Activated T-helper 1 cell treated with anti-CD3 and anti-CD28 coated beads, Interleukin-12 subunit alpha, Interleukin-12 subunit beta, Interleukin-2, Interleukin-4 antibody, amounts not matched to agents 30 ng/mL and 10 ng/mL and 1 ng/mL, durations not matched to agents 14 hours and 24 hours and 36 hours (primary cell): ENCODE results near the gene MRPL46. TPM values are rescaled to one million over a fixed set of nuclear protein-coding genes. Genes with fewer than 3 reads are reported as not detected.
"Not testable (repeated sequence)": the region's sequence is repeated elsewhere in the genome, so short reads cannot be mapped to it uniquely, and the experiment has no call there.

Source experiments
- DNase-seq: peaks from one replicate; pipeline ENCODE4 v3.0.0; 2021; ENCODE audit warnings: low spot score
- H3K27ac Mint-ChIP-seq: one replicate; pipeline ENCODE4 v1.8.0; 2021; ENCODE audit warnings: mild to moderate bottlenecking, mixed read lengths
- H3K27me3 Mint-ChIP-seq: one replicate; pipeline ENCODE4 v1.8.0; 2022; ENCODE audit warnings: mild to moderate bottlenecking, moderate library complexity, mixed read lengths; ENCODE audit not compliant: insufficient read depth
- H3K36me3 Mint-ChIP-seq: one replicate; pipeline ENCODE4 v1.8.0; 2021; ENCODE audit warnings: low read depth, mixed read lengths
- H3K4me1 Mint-ChIP-seq: one replicate; pipeline ENCODE4 v1.8.0; 2021; ENCODE audit warnings: low read depth, mixed read lengths
- H3K4me3 Mint-ChIP-seq: one replicate; pipeline ENCODE4 v1.8.0; 2021; ENCODE audit warnings: mild to moderate bottlenecking, moderate library complexity, mixed read lengths
- H3K9me3 Mint-ChIP-seq: one replicate; pipeline ENCODE4 v1.8.0; 2021; ENCODE audit warnings: mixed read lengths
- intact Hi-C: fragments of 100-400 bp; cut with micrococcal nuclease; formaldehyde crosslinking; loops from one replicate; pipeline ENCODE4 v1.15.1; 2024
- total RNA-seq: library from RNA; stranded (reverse); gene quantifications from 2 replicates; pipeline ENCODE4 v1.2.3, GENCODE V29; 2022

The MRPL46 gene
- total RNA-seq, 1 donor from 2014 or later, result 47.5 TPM

GRCh38 chr15:88450125-88450798 lies 16.9 kb downstream of the MRPL46 start:
- Mint-ChIP-seq H3K4me1 (peaks cover 5% of the 10 kb centered on the region), H3K4me3 (no peak overlapping the region), H3K27ac (no peak overlapping the region), H3K36me3 (no peaks in the 10 kb centered on the region), H3K9me3 (no peaks in the 10 kb centered on the region), H3K27me3 (no peaks in the 10 kb centered on the region)
- peak; percentile 52 for DNase-seq
- intact Hi-C loops, result loop anchor here (1.0 to 10.0 kb wide), 2 partner anchors 175 to 206 kb away; no protein-coding TSS in a partner anchor

GRCh38 chr15:88449581-88449980 lies 17.6 kb downstream of the MRPL46 start:
- DNase-seq, result no peak
- no peaks in the 10 kb centered on the region for H3K36me3 Mint-ChIP-seq

GRCh38 chr15:88448991-88449461 lies 18.2 kb downstream of the MRPL46 start:
- Mint-ChIP-seq H3K9me3 (peaks cover under 1% of the 10 kb centered on the region), H3K27me3 (peaks cover 8% of the 10 kb centered on the region), H3K4me1 (peaks cover 5% of the 10 kb centered on the region), H3K36me3 (no peaks in the 10 kb centered on the region), H3K27ac (no peak overlapping the region), H3K4me3 (no peak overlapping the region)
- intact Hi-C loops, result no loop called here
- no peak for DNase-seq

More at GRCh38 chr15:88449581-88449980, 17.6 kb downstream of the MRPL46 start:
- Mint-ChIP-seq H3K4me1 (peaks cover 5% of the 10 kb centered on the region), H3K27me3 (peaks cover 3% of the 10 kb centered on the region), H3K27ac (no peak overlapping the region), H3K4me3 (no peak overlapping the region), H3K9me3 (no peaks in the 10 kb centered on the region)
- intact Hi-C loops, result no loop called here

GRCh38 chr15:88447741-88448140 lies 19.4 kb downstream of the MRPL46 start:
- DNase-seq, result no peak
- Mint-ChIP-seq H3K27ac (no peak overlapping the region), H3K4me3 (no peak overlapping the region), H3K9me3 (peaks cover 8% of the 10 kb centered on the region), H3K36me3 (no peaks in the 10 kb centered on the region), H3K4me1 (peaks cover 5% of the 10 kb centered on the region), H3K27me3 (peaks cover 12% of the 10 kb centered on the region)
- intact Hi-C loops, result no loop called here

GRCh38 chr15:88447206-88447605 lies 20.0 kb downstream of the MRPL46 start:
- DNase-seq, result no peak
- Mint-ChIP-seq H3K27me3 (peaks cover 12% of the 10 kb centered on the region), H3K27ac (no peak overlapping the region), H3K4me1 (peaks cover 5% of the 10 kb centered on the region), H3K9me3 (peaks cover 8% of the 10 kb centered on the region), H3K4me3 (no peak overlapping the region), H3K36me3 (no peaks in the 10 kb centered on the region)
- intact Hi-C loops, result no loop called here

GRCh38 chr15:88441076-88441730 lies 26.0 kb downstream of the MRPL46 start:
- no peak for DNase-seq
- no peaks in the 10 kb centered on the region for H3K4me1 Mint-ChIP-seq
- H3K9me3 Mint-ChIP-seq, result peaks cover 8% of the 10 kb centered on the region
- H3K27me3 Mint-ChIP-seq, result peaks cover 19% of the 10 kb centered on the region
- H3K27ac Mint-ChIP-seq, result no peak overlapping the region
- intact Hi-C loops, result no loop called here
- H3K4me3 Mint-ChIP-seq, result no peak overlapping the region
- no peaks in the 10 kb centered on the region for H3K36me3 Mint-ChIP-seq

- intact Hi-C loops, result no loop called here
- peaks cover 8% of the 10 kb centered on the region for H3K9me3 Mint-ChIP-seq
- H3K27ac Mint-ChIP-seq, result no peak overlapping the region
- H3K27me3 Mint-ChIP-seq, result peaks cover 23% of the 10 kb centered on the region
- DNase-seq, result no peak
- no peaks in the 10 kb centered on the region for H3K4me1 Mint-ChIP-seq
- H3K36me3 Mint-ChIP-seq, result no peaks in the 10 kb centered on the region
- H3K4me3 Mint-ChIP-seq, result no peak overlapping the region
These were observed 27.2 kb downstream of the MRPL46 start for GRCh38 chr15:88440021-88440420.

- DNase-seq, result no peak
- Mint-ChIP-seq H3K9me3 (no peaks in the 10 kb centered on the region), H3K36me3 (no peaks in the 10 kb centered on the region), H3K4me1 (no peaks in the 10 kb centered on the region), H3K27ac (no peak overlapping the region), H3K4me3 (no peak overlapping the region), H3K27me3 (peaks cover 14% of the 10 kb centered on the region)
- intact Hi-C loops, result no loop called here
These were observed 29.0 kb downstream of the MRPL46 start for GRCh38 chr15:88438181-88438580.

GRCh38 chr15:88434106-88434505 lies 33.1 kb downstream of the MRPL46 start:
- H3K4me3 Mint-ChIP-seq, H3K36me3 Mint-ChIP-seq, H3K4me1 Mint-ChIP-seq, intact Hi-C loops, H3K27ac Mint-ChIP-seq, DNase-seq, H3K9me3 Mint-ChIP-seq: not testable (repeated sequence)
- peaks cover 17% of the 10 kb centered on the region for H3K27me3 Mint-ChIP-seq

GRCh38 chr15:88433046-88433685 lies 34.0 kb downstream of the MRPL46 start:
- no peak overlapping the region for H3K27ac Mint-ChIP-seq
- no peak overlapping the region for H3K4me3 Mint-ChIP-seq
- H3K9me3 Mint-ChIP-seq, result no peaks in the 10 kb centered on the region
- H3K36me3 Mint-ChIP-seq, result no peaks in the 10 kb centered on the region
- peaks cover 20% of the 10 kb centered on the region for H3K27me3 Mint-ChIP-seq
- no peaks in the 10 kb centered on the region for H3K4me1 Mint-ChIP-seq
- intact Hi-C loops, result no loop called here
- no peak for DNase-seq

GRCh38 chr15:88431441-88431840 lies 35.7 kb downstream of the MRPL46 start:
- H3K27me3 Mint-ChIP-seq, result peaks cover 19% of the 10 kb centered on the region
- no peak for DNase-seq
- no peaks in the 10 kb centered on the region for H3K36me3 Mint-ChIP-seq
- H3K4me1 Mint-ChIP-seq, result no peaks in the 10 kb centered on the region
- no peaks in the 10 kb centered on the region for H3K9me3 Mint-ChIP-seq
- no peak overlapping the region for H3K4me3 Mint-ChIP-seq
- H3K27ac Mint-ChIP-seq, result no peak overlapping the region
- intact Hi-C loops, result no loop called here

- no peak overlapping the region for H3K4me3 Mint-ChIP-seq
- H3K4me1 Mint-ChIP-seq, result no peaks in the 10 kb centered on the region
- no peaks in the 10 kb centered on the region for H3K36me3 Mint-ChIP-seq
- H3K27me3 Mint-ChIP-seq, result peaks cover 18% of the 10 kb centered on the region
- no peaks in the 10 kb centered on the region for H3K9me3 Mint-ChIP-seq
- intact Hi-C loops, result no loop called here
- DNase-seq, result no peak
- no peak overlapping the region for H3K27ac Mint-ChIP-seq
These were observed 37.1 kb downstream of the MRPL46 start for GRCh38 chr15:88430051-88430450.
